HTERT RPE-1 (cell line): Measurements from ENCODE around the gene UNC119.

Experiments used
- in situ Hi-C: fragments of 300-500 bp; cut with MboI; formaldehyde crosslinking; loops from 4 replicates; pipeline ENCODE4 v1.14.3; 2020; ENCODE audit warnings: low sequenced_read_pairs

UNC119 gene

GRCh38 chr17:28500712-28501379 lies 51.6 kb downstream of the UNC119 start:
- in situ Hi-C loops: no loop called here

GRCh38 chr17:28499684-28500357 lies 52.6 kb downstream of the UNC119 start:
- in situ Hi-C loops: no loop called here

- in situ Hi-C loops: no loop called here
Observed at GRCh38 chr17:28499364-28499664, 53.1 kb downstream of the UNC119 start.

GRCh38 chr17:28498652-28499363 lies 53.6 kb downstream of the UNC119 start:
- in situ Hi-C loops: no loop called here

- in situ Hi-C loops: no loop called here
Observed at GRCh38 chr17:28497931-28498330, 54.5 kb downstream of the UNC119 start.
